Skeletal muscle satellite cell (primary cell): Measurements from ENCODE around the gene LPP.

Experiments
- H3K27me3 ChIP-seq: 2 replicates; pipeline ENCODE4 v1.7.0; 2013; ENCODE audit warnings: low read length; ENCODE audit not compliant: control insufficient read depth, insufficient read depth
- H3K36me3 ChIP-seq: 2 replicates; pipeline ENCODE4 v1.7.0; 2013; ENCODE audit warnings: mild to moderate bottlenecking, control low read depth, low read length; ENCODE audit not compliant: insufficient read depth
- H3K4me1 ChIP-seq: 2 replicates; pipeline ENCODE4 v1.7.0; 2013; ENCODE audit warnings: low read length; ENCODE audit not compliant: control insufficient read depth, insufficient read depth
- H3K4me2 ChIP-seq: 2 replicates; pipeline ENCODE4 v1.7.0; 2013; ENCODE audit warnings: mild to moderate bottlenecking, low read length
- H3K4me3 ChIP-seq: 2 replicates; pipeline ENCODE4 v1.7.0; 2013; ENCODE audit warnings: low read length
- H3K9ac ChIP-seq: 2 replicates; pipeline ENCODE4 v1.7.0; 2013; ENCODE audit warnings: mild to moderate bottlenecking, low read depth, low read length, moderate library complexity
- H3K9me3 ChIP-seq: replicated peaks from 2 replicates; pipeline ENCODE4 v1.7.0; 2013; ENCODE audit warnings: mild to moderate bottlenecking, control low read depth, low read length

LPP gene

GRCh38 chr3:188721312-188721711 is 567.4 kb downstream of the LPP start:
- no peaks in the 10 kb centered on the region for H3K9me3 ChIP-seq

GRCh38 chr3:188721990-188722389 is 568.0 kb downstream of the LPP start:
- H3K4me2 ChIP-seq: no peak overlapping the region
- no peaks in the 10 kb centered on the region for H3K36me3 ChIP-seq
- peaks cover 19% of the 10 kb centered on the region for H3K4me1 ChIP-seq
- no peak overlapping the region for H3K4me3 ChIP-seq
- H3K9ac ChIP-seq: no peak overlapping the region
- H3K27me3 ChIP-seq: no peaks in the 10 kb centered on the region
- H3K9me3 ChIP-seq: no peaks in the 10 kb centered on the region

More at GRCh38 chr3:188721312-188721711, 567.4 kb downstream of the LPP start:
- Histone ChIP-seq H3K4me1 (peaks cover 19% of the 10 kb centered on the region), H3K4me3 (no peak overlapping the region), H3K27me3 (no peaks in the 10 kb centered on the region), H3K36me3 (no peaks in the 10 kb centered on the region), H3K4me2 (no peak overlapping the region), H3K9ac (no peak overlapping the region)

- Histone ChIP-seq H3K27me3 (no peaks in the 10 kb centered on the region), H3K36me3 (no peaks in the 10 kb centered on the region), H3K4me2 (no peak overlapping the region), H3K9me3 (no peaks in the 10 kb centered on the region), H3K9ac (no peak overlapping the region), H3K4me3 (no peak overlapping the region), H3K4me1 (peaks cover 19% of the 10 kb centered on the region)
These were observed 569.0 kb downstream of the LPP start for GRCh38 chr3:188722963-188723362.

- Histone ChIP-seq H3K4me2 (no peak overlapping the region), H3K9me3 (no peaks in the 10 kb centered on the region), H3K27me3 (no peaks in the 10 kb centered on the region), H3K4me3 (no peak overlapping the region), H3K9ac (no peak overlapping the region), H3K36me3 (no peaks in the 10 kb centered on the region), H3K4me1 (peaks cover under 1% of the 10 kb centered on the region)
These were observed 573.1 kb downstream of the LPP start for GRCh38 chr3:188727052-188727451.

GRCh38 chr3:188728371-188728896 is 574.5 kb downstream of the LPP start:
- no peaks in the 10 kb centered on the region for H3K27me3 ChIP-seq
- no peaks in the 10 kb centered on the region for H3K4me1 ChIP-seq
- H3K9me3 ChIP-seq: no peaks in the 10 kb centered on the region
- no peak overlapping the region for H3K9ac ChIP-seq
- H3K4me3 ChIP-seq: no peak overlapping the region
- H3K36me3 ChIP-seq: no peaks in the 10 kb centered on the region
- no peak overlapping the region for H3K4me2 ChIP-seq

- H3K36me3 ChIP-seq: no peaks in the 10 kb centered on the region
These were observed 575.5 kb downstream of the LPP start for GRCh38 chr3:188729422-188729821.

GRCh38 chr3:188734395-188734794 is 580.4 kb downstream of the LPP start:
- Histone ChIP-seq H3K4me3 (no peak overlapping the region), H3K4me1 (no peaks in the 10 kb centered on the region), H3K27me3 (no peaks in the 10 kb centered on the region), H3K4me2 (no peak overlapping the region), H3K9ac (no peak overlapping the region), H3K36me3 (no peaks in the 10 kb centered on the region), H3K9me3 (no peaks in the 10 kb centered on the region)

More at GRCh38 chr3:188729422-188729821, 575.5 kb downstream of the LPP start:
- Histone ChIP-seq H3K4me1 (no peaks in the 10 kb centered on the region), H3K9ac (no peak overlapping the region), H3K4me2 (no peak overlapping the region), H3K9me3 (no peaks in the 10 kb centered on the region), H3K4me3 (no peak overlapping the region), H3K27me3 (no peaks in the 10 kb centered on the region)

- no peaks in the 10 kb centered on the region for H3K27me3 ChIP-seq
- H3K4me2 ChIP-seq: no peak overlapping the region
- no peaks in the 10 kb centered on the region for H3K36me3 ChIP-seq
- no peaks in the 10 kb centered on the region for H3K9me3 ChIP-seq
- no peak overlapping the region for H3K9ac ChIP-seq
- no peak overlapping the region for H3K4me3 ChIP-seq
- H3K4me1 ChIP-seq: no peaks in the 10 kb centered on the region
These were observed 585.6 kb downstream of the LPP start for GRCh38 chr3:188739511-188739910.

GRCh38 chr3:188740010-188740409 is 586.1 kb downstream of the LPP start:
- H3K27me3 ChIP-seq: no peaks in the 10 kb centered on the region
- no peak overlapping the region for H3K4me2 ChIP-seq
- H3K9me3 ChIP-seq: no peaks in the 10 kb centered on the region
- H3K9ac ChIP-seq: no peak overlapping the region
- no peak overlapping the region for H3K4me3 ChIP-seq
- H3K36me3 ChIP-seq: no peaks in the 10 kb centered on the region
- H3K4me1 ChIP-seq: no peaks in the 10 kb centered on the region

- H3K9me3 ChIP-seq: no peaks in the 10 kb centered on the region
- H3K9ac ChIP-seq: no peak overlapping the region
These were observed 589.0 kb downstream of the LPP start for GRCh38 chr3:188742755-188743550.

GRCh38 chr3:188744166-188744565 is 590.2 kb downstream of the LPP start:
- Histone ChIP-seq H3K4me3 (no peak overlapping the region), H3K4me1 (no peaks in the 10 kb centered on the region), H3K9ac (no peak overlapping the region), H3K36me3 (no peaks in the 10 kb centered on the region), H3K4me2 (no peak overlapping the region), H3K9me3 (no peaks in the 10 kb centered on the region), H3K27me3 (no peaks in the 10 kb centered on the region)

More at GRCh38 chr3:188742755-188743550, 589.0 kb downstream of the LPP start:
- Histone ChIP-seq H3K27me3 (no peaks in the 10 kb centered on the region), H3K4me3 (no peak overlapping the region), H3K36me3 (no peaks in the 10 kb centered on the region), H3K4me2 (no peak overlapping the region), H3K4me1 (no peaks in the 10 kb centered on the region)

GRCh38 chr3:188745031-188745430 is 591.1 kb downstream of the LPP start:
- H3K9me3 ChIP-seq: no peaks in the 10 kb centered on the region
- no peaks in the 10 kb centered on the region for H3K27me3 ChIP-seq
- no peaks in the 10 kb centered on the region for H3K36me3 ChIP-seq
- H3K4me2 ChIP-seq: no peak overlapping the region
- no peaks in the 10 kb centered on the region for H3K4me1 ChIP-seq
- no peak overlapping the region for H3K4me3 ChIP-seq
- H3K9ac ChIP-seq: no peak overlapping the region
